Measurements from ENCODE around the gene UBE4A. TPM values are rescaled to one million over a fixed set of nuclear protein-coding genes. Genes with fewer than 3 reads are reported as not detected.
"Not testable (repeated sequence)": the region's sequence is repeated elsewhere in the genome, so short reads cannot be mapped to it uniquely, and the experiment has no call there.

UBE4A gene
- total RNA-seq, 1 donor from 2014 or later: 40.8 TPM

DNA sequence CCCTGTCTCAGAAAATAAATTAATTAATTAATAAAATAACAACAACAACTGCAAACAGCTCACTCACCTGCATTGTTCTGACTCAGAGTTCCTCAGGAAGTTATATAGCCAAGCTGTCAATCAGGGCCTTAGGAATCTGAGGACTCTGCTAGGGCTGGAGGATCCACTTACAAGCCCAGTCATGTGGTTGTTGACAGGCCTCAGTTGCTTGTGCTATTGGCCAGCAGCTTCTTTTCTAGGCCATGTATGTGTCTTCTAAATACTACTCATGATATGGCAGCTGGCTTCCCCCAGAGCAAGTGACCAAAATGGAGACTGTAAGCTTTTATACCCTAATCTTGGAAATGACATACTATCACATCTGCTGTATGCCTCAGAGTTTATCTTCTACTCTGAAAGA lies 21.2 kb downstream of the UBE4A start:
- DNase-seq (ENCODE audit: low spot score): no peak

DNA sequence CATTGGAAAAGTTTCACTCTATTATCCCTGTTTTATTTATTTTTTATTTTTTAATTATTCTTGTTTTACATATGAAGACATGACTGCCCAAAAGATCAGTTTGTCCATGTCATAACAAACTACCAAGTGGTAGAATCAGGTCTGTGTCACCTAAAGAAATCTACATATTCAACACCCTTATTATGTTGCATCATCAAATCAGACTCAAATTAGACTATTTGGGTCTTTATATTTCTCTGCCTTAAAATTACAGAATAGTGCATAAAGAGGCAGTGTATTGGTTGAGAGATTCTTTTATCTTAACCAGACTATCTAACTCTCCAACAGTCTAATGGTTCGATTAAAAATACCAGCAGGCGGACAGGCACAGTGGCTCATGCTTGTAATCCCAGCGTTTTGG lies 23.6 kb downstream of the UBE4A start:
- no peak for ATAC-seq
- intact Hi-C loops (cut with DNase I): no loop called here
- DNase-seq (ENCODE audit: low spot score): no peak

More for the DNA sequence above, 21.2 kb downstream of the UBE4A start:
- ATAC-seq: no peak
- intact Hi-C loops (cut with DNase I): no loop called here

DNA sequence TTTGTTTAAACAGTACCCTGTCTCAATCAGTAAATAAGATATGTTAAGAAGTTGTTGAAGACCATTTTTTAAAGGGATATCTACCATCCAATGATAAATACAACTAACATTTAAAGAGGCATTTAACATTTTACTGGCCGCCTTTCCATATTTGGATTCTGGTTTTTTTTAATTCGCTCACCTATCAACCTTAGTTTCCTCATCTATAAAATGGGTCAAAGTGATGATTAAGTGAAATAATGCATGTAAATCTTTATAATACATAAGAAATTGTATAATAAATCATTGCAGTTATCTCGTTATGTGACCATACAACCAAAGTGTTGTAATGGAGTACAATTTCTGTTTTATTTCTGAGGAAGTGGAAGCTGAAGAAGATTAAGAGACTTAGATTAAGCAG lies 24.3 kb downstream of the UBE4A start:
- intact Hi-C loops (cut with DNase I): no loop called here
- no peak for ATAC-seq
- DNase-seq (ENCODE audit: low spot score): no peak

DNA sequence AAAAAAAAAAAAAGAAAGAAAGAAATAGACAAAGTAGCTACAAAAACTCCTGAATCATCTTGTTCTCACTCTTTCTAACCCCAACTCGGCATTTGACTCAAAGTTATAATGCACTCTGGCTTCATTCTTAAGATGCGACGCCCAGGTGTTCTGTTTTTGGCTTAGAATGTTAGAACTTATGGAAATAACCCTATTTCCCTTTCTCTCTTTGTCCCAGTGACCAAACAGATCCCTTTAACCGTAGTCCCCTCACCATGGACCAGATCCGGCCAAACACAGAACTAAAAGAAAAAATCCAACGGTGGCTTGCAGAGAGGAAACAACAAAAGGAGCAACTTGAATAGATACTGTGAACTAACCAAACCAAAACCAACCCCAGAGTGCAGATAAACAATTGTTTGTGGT lies 36.7 kb downstream of the UBE4A start:
- no peak for ATAC-seq
- intact Hi-C loops (cut with DNase I): loop anchor here (10.0 kb wide), 1 partner anchor 89 kb away; no protein-coding TSS in a partner anchor
- no peak for DNase-seq (ENCODE audit: low spot score)

DNA sequence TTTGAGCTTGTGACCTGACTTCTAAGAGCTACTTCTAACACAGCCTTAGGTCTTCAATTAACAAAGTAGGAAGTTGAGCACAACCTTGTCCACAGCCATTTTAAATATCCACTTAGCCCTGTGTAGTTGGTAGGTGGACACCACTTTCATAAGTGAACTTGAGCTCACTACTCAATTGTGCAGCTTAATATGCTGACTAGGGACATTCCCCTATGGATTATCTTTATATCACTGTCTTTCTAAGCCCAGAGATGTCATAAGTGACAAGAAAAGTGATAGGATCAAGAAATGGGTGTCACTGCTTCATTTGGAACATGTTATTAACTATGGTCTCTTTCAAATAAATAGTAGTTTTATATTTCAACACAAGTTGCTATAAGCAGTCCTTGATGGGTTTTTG lies 38.0 kb downstream of the UBE4A start:
- intact Hi-C loops (cut with DNase I): loop anchor here (10.0 kb wide), 1 partner anchor 87 kb away; no protein-coding TSS in a partner anchor
- ATAC-seq (no peak), DNase-seq (ENCODE audit: low spot score) (no peak)

DNA sequence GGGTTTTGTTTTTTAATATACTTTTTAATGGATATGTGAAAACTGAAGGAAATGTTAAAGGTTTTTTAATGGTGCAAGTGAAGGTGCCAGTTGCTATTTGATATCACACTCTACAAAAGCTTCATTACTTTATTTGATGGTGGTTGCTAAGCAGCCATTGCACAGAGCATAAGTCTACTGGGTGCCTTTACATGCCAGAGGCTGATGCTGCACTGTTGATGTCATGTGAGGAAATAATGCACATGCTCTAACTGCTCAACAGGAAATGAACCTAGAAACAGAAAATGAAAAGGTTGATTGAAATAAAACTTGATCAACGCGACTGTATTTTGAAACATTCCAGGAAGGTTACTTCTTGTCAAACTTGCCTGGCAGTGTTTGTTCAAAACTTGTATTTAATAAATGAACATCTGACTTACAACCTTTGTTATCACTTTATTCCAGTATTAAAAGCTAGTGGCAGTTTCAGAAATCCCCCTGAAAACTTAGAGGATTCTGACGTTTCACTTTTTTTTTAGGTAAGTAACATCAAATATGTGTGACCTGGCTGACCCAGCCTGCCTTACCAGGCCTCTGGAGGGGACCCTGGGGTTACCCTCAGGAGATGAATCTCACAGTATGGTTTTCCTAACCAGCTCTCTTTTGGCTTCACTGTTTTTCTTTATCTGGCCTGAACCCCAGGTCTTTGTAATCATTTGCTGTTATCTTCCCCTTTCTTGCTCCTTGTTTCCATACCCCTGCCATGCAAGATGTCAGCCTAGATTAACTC lies 39.6 kb downstream of the UBE4A start:
- DNase-seq (ENCODE audit: low spot score) (no peak), ATAC-seq (no peak)
- intact Hi-C loops (cut with DNase I): loop anchor here (10.0 kb wide), 1 partner anchor 86 kb away; no protein-coding TSS in a partner anchor

DNA sequence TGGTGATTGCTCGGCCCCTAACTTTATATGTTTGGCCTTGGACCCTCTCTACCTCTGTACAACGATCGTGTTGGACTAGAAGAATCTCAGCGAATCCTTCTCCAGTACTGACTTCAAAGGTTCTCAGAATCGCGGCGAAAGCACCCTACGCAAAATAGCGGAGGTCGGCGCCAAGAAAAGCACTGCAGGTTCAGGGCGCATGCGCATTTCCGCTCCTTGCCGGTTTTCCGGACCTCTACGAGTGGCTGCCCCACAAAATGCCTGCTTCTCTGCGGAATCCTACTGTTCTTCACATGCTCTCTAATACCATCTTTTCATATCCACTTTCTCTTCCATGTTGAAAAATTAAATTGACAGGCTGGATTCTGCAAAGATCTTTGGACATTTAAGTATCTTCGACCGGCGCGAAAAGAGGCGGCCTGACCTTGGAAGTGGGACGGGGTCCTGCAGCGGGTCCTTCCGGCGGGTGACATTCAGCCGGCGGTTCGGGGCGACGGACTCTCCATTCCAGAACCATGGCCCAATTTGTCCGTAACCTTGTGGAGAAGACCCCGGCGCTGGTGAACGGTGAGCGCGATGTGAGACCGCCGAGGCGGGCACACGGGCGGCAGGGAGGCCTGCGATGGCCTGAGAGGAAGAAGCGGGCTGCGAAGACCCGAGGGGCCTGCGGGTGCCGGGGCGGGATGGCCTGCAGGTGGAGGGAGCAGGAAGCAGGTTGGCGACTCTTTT lies 41.9 kb downstream of the UBE4A start, which contains the start of gene ATP5MG:
Gene ATP5MG, plus strand, starts transcription at position 456 of the 729 bp plus-strand sequence. Its CDS starts 60 bp downstream, at position 516.
- DNase-seq (ENCODE audit: low spot score): peak; percentile 93
- intact Hi-C loops (cut with DNase I): no loop called here
- peak; percentile 94 for ATAC-seq

DNA sequence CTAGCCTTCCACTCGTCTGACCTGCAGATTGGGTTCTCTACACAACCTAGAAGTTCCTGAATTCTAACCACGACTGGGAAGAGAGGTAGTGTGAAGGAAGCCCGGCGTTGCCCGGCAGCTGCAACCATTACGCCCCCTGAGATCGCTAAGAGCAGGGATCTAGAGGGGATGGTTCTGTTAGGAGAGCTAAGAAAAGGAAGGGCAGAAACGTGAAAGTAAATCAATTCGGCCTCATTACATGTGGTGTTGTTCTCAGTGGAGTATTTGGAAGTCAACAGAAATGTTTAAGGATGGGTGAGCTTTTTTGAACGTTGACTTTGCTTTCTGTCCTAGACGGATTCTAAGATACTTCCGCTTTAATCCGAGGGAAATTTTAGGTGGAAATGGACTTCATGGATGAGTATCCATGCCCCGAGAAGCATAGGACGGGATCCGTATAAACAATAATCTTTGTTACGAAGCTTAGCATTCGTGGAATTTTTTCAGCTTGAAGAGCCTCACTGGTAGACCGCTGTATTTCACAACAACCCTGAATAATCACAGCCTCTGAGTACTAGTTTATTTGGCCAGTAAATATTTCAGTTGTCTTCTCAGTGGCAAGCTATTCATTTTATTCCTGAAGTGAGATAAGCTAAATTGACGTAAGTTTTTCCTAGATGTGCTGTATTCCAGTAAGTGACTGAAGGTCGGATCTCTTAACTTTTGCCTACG lies 42.6 kb downstream of the UBE4A start:
- ATAC-seq (no peak), DNase-seq (ENCODE audit: low spot score) (no peak)
- intact Hi-C loops (cut with DNase I): no loop called here

DNA sequence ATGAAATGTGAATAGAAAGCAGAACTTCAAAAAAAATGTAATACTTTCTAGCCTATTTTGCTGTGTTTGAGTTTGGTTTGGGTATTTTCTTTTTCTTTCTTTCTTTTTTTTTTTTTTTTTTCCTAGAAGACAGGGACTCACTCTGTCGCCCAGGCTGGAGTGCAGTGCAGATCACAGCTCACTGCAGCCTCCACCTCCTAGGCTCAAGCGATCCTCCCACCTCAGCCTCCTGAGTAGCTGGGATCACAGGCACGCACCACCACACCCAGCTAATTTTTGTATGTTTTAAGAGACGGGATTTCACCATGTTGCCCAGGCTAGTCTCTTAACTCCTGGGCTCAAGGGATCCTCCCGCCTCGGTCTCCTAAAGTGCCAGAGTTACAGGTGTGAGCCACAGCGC lies 43.2 kb downstream of the UBE4A start:
- intact Hi-C loops (cut with DNase I); ATAC-seq; DNase-seq (ENCODE audit: low spot score): not testable (repeated sequence)

DNA sequence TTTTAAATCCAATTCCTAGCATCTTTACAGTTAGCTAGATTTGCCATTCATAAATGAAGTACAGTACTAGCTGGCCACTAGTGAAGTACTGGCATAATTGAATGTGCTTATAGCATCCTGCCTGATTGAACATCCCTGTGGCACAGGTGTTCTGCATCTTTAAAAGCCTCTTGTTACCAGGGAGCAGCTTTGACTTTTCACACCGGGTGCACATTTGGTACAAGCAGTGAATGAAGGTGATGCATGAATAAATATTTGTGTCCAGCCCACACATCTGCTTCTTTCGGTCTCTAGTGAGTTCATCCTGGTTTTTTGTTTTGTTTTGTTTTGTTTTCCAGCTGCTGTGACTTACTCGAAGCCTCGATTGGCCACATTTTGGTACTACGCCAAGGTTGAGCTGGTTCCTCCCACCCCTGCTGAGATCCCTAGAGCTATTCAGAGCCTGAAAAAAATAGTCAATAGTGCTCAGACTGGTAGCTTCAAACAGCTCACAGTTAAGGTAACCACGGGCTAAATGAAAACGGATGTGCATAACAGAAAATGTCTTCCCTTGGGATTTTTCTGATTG lies 47.3 kb downstream of the UBE4A start:
- ATAC-seq (peak; percentile 61), DNase-seq (ENCODE audit: low spot score) (no peak)
- intact Hi-C loops (cut with DNase I): no loop called here

DNA sequence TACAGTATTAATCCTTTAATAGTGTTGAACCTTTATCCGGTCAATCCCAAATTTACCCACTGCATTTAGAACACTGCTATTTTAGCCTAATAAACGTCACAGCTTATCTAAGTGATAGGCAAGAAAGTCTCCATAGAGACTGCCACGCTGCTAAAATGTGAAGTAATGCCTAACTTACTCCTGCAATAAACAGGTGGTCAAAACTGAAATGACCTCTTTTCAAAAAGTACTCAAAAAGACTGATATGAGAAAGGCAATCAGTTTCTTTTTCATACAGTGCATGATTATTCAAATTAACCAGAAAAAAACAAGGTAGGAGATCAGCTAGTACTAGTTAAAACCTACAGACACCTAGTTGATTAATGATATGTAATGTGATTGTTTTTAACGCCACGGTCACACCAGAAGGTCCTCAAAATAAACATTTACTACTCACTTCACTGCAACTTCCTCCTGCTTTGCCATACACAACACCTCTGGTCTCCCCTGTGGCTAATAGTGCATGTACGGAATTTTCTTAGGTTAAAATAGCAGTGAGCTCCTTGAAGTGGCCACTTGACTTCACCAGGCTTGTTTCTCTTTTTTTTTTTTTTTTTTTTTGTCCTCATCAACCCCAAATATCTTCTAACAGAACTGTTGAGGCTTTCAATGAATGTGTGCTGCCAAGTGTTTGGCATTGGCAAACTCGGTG lies 50.8 kb downstream of the UBE4A start:
- intact Hi-C loops (cut with DNase I): no loop called here
- no peak for DNase-seq (ENCODE audit: low spot score)
- ATAC-seq: no peak

DNA sequence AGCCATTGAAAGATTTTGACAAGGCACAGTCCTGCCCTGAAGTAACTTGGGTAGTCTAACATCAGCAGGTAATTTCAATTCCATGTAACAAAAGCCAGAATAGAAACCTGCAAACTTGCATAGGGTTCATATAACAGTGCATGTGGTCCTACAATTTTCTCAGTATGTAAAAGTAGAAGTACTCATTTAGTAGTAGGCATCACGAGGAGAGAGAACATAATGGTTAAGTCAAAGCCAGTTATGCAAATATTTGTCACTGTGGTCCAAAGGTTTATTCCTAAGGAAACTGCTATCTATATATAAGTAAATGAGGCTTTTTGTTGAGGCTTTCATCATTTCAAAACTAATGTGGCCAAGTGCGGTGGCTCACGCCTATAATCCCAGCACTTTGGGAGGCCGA lies 52.1 kb downstream of the UBE4A start:
- DNase-seq (ENCODE audit: low spot score) (no peak), ATAC-seq (no peak)
- intact Hi-C loops (cut with DNase I): no loop called here

DNA sequence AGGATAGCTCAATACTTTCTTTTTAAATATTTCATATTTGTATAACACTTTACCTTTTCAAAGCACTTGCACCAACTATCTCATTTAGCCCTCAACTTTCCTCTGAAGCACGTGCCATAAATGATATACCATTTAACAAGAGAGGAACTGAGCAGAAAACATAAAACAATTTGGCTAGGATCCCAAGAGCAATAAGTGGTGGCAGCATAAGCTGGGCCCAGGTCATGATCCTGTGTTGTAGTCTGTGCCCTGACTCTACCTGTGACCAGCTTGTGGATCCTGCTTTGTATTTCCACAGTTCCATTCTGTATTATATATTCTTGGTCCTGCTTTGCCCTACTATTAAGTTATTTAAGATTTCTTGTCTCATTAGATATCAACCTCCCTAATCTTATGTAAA lies 53.5 kb downstream of the UBE4A start:
- no peak for DNase-seq (ENCODE audit: low spot score)
- intact Hi-C loops (cut with DNase I): no loop called here
- no peak for ATAC-seq

DNA sequence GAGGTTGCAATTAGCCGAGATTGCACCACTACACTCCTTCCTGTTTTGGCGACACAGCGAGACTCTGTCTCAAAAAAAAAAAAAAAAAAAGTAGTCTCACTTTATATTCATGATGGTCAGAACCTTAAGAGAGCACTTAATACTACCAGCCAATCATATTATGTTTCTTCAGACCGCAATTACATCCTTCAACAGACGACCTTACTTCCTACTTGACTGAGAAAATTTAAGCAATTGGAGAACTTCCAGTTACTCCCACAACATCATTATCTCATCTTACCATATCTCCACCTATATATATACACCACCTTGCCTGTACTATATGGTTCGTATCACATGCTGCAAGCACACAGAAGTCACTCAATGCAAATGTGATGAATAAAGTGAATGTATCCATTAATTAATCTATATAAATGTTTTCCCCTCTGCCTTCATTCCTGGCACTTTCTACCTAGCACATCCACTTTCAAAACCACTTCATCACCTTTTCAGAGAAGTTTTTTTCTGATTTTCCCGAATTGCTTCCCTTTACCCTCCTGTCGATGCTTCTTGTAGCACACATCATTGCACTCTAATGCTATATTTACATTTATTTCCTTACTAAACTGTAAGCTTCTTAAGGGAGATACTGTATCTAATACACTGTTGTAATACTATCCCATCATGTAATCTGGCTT lies 55.8 kb downstream of the UBE4A start:
- ATAC-seq (no peak), DNase-seq (ENCODE audit: low spot score) (no peak)
- intact Hi-C loops (cut with DNase I): no loop called here

DNA sequence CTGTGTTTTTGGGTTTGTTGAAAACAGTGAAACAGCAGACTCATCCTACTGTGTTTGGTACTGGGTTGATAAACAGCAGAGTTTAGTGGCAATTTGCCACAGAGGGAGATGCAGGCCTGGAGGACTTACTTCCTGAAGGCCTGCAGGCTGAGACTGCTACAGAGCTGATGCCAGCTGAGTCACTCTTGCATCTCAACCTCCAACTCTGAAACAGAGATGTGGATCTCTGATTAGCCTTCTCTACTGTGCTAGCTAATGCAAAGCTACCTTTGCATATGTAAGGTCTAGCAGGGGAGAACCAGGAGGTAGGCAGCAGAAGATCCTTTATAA lies 56.3 kb downstream of the UBE4A start:
- no peak for DNase-seq (ENCODE audit: low spot score)
- intact Hi-C loops (cut with DNase I): no loop called here
- no peak for ATAC-seq

DNA sequence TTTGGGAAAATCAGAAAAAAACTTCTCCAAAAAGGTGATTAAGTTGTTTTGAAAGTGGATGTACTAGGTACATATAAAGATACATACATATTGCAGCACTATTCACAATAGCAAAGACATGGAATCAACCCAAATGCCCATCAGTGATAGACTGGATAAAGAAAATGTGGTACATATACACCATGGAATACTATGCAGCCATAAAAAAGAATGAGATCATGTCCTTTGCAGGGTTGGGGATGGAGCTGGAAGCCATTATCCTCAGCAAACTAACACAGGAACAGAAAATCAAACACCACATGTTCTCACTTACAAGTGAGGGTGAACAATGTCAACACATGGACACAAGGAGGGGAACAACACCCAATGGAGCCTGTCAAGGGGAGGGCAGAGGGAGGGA lies 57.5 kb downstream of the UBE4A start:
- DNase-seq (ENCODE audit: low spot score); ATAC-seq; intact Hi-C loops (cut with DNase I): not testable (repeated sequence)

DNA sequence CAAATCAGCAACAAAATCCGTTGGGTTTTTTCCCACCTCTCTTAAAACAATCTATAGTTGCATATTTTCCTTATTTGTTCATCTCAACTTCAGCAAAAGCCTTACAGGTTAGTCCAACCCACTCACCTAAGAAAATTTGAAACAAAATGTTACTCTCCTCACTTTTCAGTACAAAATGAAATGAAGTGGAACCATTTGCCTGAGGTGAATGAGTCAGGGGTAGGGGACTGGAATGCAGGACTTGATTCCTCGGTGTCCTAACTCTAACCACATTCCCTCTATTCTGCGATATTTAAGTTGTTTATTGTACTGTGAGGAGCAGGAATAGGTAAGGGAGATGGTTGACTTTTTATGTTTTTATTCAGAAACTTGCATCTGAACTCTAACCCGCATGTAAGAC lies 58.4 kb downstream of the UBE4A start:
- no peak for DNase-seq (ENCODE audit: low spot score)
- intact Hi-C loops (cut with DNase I): no loop called here

DNA sequence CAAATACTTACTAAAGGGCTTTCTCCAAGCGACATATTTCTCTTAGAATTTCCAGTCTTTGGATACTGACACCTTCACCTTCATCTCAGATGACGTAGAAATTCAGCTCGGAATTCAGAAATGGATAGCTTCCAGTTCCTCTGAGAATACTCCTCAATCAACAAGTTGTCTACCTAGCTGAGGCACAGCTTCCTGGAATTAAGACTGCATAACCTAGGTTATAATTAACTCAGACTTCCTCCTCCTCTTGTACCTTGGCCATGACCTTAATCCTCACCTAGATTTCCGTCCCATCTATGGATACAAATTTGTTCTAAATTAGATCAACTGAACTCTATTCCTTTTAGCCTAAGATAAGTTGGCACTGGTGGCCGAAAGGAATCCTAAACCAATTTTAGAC lies 59.4 kb downstream of the UBE4A start:
- intact Hi-C loops (cut with DNase I): no loop called here
- no peak for DNase-seq (ENCODE audit: low spot score)
- no peak for ATAC-seq

More for the DNA sequence above, 58.4 kb downstream of the UBE4A start:
- no peak for ATAC-seq

Data from sciatic nerve (tissue), 2 donors.